Pons (tissue), 1 donor: ENCODE measurements around the gene ITPR2.

ENCODE experiments used
- DNase-seq: peaks from one replicate; pipeline ENCODE4 v3.0.0-alpha.2; 2016; ENCODE audit warnings: low spot score

ITPR2 gene

GRCh38 chr12:26389343-26389742 is 443.7 kb downstream of the ITPR2 start:
- DNase-seq, result no peak

GRCh38 chr12:26384536-26384935 is 448.5 kb downstream of the ITPR2 start:
- no peak for DNase-seq

- no peak for DNase-seq
Observed at GRCh38 chr12:26383041-26383440, 450.0 kb downstream of the ITPR2 start.

GRCh38 chr12:26380897-26381296 is 452.1 kb downstream of the ITPR2 start:
- DNase-seq, result no peak

- DNase-seq, result no peak
Observed at GRCh38 chr12:26379777-26380467, 453.1 kb downstream of the ITPR2 start.

- peak; percentile 86 for DNase-seq
Observed at GRCh38 chr12:26378711-26379110, 454.3 kb downstream of the ITPR2 start.

- DNase-seq, result no peak
Observed at GRCh38 chr12:26374934-26375680, 457.9 kb downstream of the ITPR2 start.

GRCh38 chr12:26373606-26374495 is 459.1 kb downstream of the ITPR2 start:
- no peak for DNase-seq

- no peak for DNase-seq
Observed at GRCh38 chr12:26372866-26373265, 460.1 kb downstream of the ITPR2 start.

GRCh38 chr12:26370098-26370497 is 462.9 kb downstream of the ITPR2 start:
- peak; percentile 83 for DNase-seq

- peak; percentile 66 for DNase-seq
Observed at GRCh38 chr12:26369588-26369987, 463.4 kb downstream of the ITPR2 start.

- DNase-seq, result no peak
Observed at GRCh38 chr12:26367991-26368730, 464.8 kb downstream of the ITPR2 start.

- DNase-seq, result no peak
Observed at GRCh38 chr12:26361964-26362363, 471.0 kb downstream of the ITPR2 start.

- peak; percentile 90 for DNase-seq
Observed at GRCh38 chr12:26360062-26360461, 472.9 kb downstream of the ITPR2 start.

- no peak for DNase-seq
Observed at GRCh38 chr12:26359576-26359975, 473.4 kb downstream of the ITPR2 start.

- DNase-seq, result no peak
Observed at GRCh38 chr12:26358651-26359050, 474.3 kb downstream of the ITPR2 start.

- no peak for DNase-seq
Observed at GRCh38 chr12:26347300-26347699, 485.7 kb downstream of the ITPR2 start.

- peak; percentile 55 for DNase-seq
Observed at GRCh38 chr12:26346736-26347135, 486.3 kb downstream of the ITPR2 start.

GRCh38 chr12:26345471-26346003 is 487.5 kb downstream of the ITPR2 start:
- no peak for DNase-seq

GRCh38 chr12:26341491-26341890 is 491.5 kb downstream of the ITPR2 start:
- DNase-seq, result no peak

- peak; percentile 91 for DNase-seq
Observed at GRCh38 chr12:26340649-26341048, 492.3 kb downstream of the ITPR2 start.

GRCh38 chr12:26339976-26340375 is 493.0 kb downstream of the ITPR2 start:
- DNase-seq, result no peak
